Measurements from ENCODE around the gene AHRR. TPM values are rescaled to one million over a fixed set of nuclear protein-coding genes. Genes with fewer than 3 reads are reported as not detected.

AHRR gene
- total and polyA plus RNA-seq, 9 of the 15 experiments (the other 6 are each of a cell fraction or from before 2014, with no cell fraction given) = 0.06 to 1.6 (median 0.75) TPM; not detected in 1

DNA sequence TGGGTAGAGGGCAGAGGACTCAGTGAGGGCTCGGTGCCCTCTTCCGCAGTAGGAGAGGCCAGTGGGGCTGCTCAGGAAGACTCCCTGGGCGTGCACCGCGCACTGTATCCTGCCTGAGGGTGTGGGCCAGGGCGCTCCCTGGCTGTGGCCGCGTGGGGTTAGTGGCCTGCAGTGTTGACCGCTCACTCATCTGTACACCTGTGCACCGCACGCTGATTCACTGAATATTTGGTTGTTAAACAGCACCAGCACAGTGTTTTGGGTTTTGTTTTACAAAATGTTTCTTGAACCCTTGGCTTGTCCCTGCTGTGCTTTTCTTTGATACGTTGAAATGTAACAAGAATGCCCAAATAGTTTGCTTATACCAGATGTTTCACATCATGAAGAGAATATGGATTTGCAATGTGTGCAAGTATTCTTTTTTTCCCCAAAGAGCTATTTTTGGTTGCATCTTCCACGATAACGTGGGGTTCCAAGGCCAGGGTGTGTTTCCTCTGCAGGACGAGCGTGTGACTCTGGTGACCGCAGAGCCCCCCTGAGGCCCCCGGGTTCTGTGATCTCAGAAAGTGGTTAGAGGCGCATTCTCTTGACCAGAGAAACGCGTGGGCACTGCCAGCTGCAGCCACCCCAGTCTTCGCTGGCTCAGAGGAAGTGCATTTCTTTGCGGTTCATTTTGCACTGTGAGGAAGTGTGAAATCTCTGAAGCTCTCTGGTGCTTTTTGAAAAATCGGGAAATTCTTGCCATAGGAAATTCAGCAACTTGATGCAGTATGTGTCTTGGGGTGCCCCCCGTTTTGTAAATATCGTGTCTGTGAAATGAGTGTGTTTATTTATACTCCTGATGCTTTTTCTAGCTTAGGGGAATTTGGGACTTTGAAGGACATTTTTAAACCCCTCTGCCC lies 46.9 kb downstream of the AHRR start:
- POLR2A ChIA-PET = interaction anchor here (0.6 to 0.9 kb wide), 4 partner anchors 13 to 271 kb away, joined by 3 read pairs; no protein-coding TSS in a partner anchor
- CTCF ChIA-PET (ENCODE audit: low intra/inter-chr PET ratio) = no interaction called here
- no peak for DNase-seq (ENCODE audit: extremely low read depth in 1 of 4, low spot score in 3 of 4)
- intact Hi-C loops (cut with micrococcal nuclease) (no loop called here), in situ Hi-C loops (cut with MboI) (no loop called here)
- no peak for FAIRE-seq
- Histone ChIP-seq H3K27me3 (ENCODE audit: control insufficient read depth in 2 of 2, insufficient read depth in 2 of 2, low read length in 2 of 2) (peaks cover 58 to 70% of the 10 kb centered on the region in 2 experiments; a peak in 4 of 5 replicates), H3K9me3 (replicated peaks; ENCODE audit: control insufficient read depth, insufficient read depth, low read depth, low read length) (no peaks in the 10 kb centered on the region), H3K9me1 (ENCODE audit: control insufficient read depth, insufficient read depth, low read length) (no peaks in the 10 kb centered on the region), H3K4me2 (ENCODE audit: insufficient read depth, low read length) (no peak overlapping the region), H2AFZ (ENCODE audit: low read depth, low read length) (no peak overlapping the region), H3K9ac (ENCODE audit: insufficient read depth in 1 of 2, low read depth in 2 of 2, low read length in 2 of 2) (no peak overlapping the region), H3K27ac (ENCODE audit: extremely low read depth, low read depth, low read length) (no peak overlapping the region), H3K4me3 (no peak overlapping the region), H4K20me1 (replicated peaks; ENCODE audit: control insufficient read depth, insufficient read depth, low read length) (peaks cover 42% of the 10 kb centered on the region), H3K4me1 (replicated peaks in 1 of 2; ENCODE audit: control insufficient read depth in 2 of 2, insufficient read depth in 2 of 2, low read length in 2 of 2) (peaks cover 0 to 7% of the 10 kb centered on the region in 2 experiments; a peak in 2 of 5 replicates), H3K79me2 (ENCODE audit: control insufficient read depth, insufficient read depth, low read length) (no peaks in the 10 kb centered on the region), H3K36me3 (ENCODE audit: control insufficient read depth, insufficient read depth, low read length) (no peaks in the 10 kb centered on the region)
- 6% methylated on average over 26 of the region's 26 CpGs for WGBS (ENCODE audit: insufficient coverage, low coverage, missing lambda C conversion rate)
- no TSS peak for BruUV-seq (replicated peaks)
- ATAC-seq = peak; percentile 50
- TF ChIP-seq MTA2 (IDR thresholded peaks at IDR 0.05; ENCODE audit: low read depth) = no peak
- 0 out of 2 replicates have a peak, but pooled peaks have one; percentile 4 for TF ChIP-seq SPI1 (IDR thresholded peaks at IDR 0.05; ENCODE audit: borderline replicate concordance, low read depth, low read length)

DNA sequence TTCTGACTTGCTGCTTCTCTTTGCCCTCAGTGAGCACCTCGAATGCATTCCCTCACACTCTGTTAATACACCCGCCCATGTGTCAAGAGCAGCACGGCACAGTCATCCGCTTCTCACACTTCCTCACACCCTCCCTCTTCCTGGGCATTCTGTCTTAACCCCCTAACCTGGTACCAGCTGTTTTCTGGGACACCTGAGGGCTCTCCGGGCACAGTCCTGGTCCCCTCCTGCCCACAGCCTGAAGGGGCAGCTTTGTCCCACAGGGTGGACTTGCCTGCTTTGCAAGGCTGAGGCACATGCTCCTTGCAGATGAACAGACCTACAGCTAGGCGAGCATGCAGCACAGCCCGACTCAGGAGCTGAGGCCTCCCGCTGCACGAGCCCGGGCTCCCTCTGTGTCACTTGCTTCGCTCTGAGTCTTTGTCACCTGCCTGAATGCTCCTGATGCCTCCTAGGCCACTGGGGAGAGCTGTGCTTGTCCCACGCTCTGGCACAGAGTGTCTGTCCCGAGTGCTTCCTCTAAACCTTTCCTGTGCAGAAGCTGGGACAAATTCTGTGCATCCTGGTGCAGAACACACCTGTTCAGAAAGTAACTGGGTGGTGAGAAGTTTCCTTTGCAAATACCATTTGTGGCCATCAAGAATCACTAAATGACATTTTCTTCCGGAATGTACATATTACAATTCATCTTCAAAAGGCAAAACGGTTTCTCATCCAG lies 47.8 kb downstream of the AHRR start:
- Histone ChIP-seq H3K4me3 (no peak overlapping the region), H3K27me3 (ENCODE audit: control insufficient read depth in 2 of 2, insufficient read depth in 2 of 2, low read length in 2 of 2) (peaks cover 63 to 76% of the 10 kb centered on the region in 2 experiments; a peak in 4 of 5 replicates), H3K9ac (ENCODE audit: insufficient read depth in 1 of 2, low read depth in 2 of 2, low read length in 2 of 2) (peak overlapping the region in 1 of 2 experiments; percentile 35; a peak in 1 of 4 replicates), H3K36me3 (ENCODE audit: control insufficient read depth, insufficient read depth, low read length) (no peaks in the 10 kb centered on the region), H3K27ac (ENCODE audit: extremely low read depth, low read depth, low read length) (no peak overlapping the region), H3K79me2 (ENCODE audit: control insufficient read depth, insufficient read depth, low read length) (no peaks in the 10 kb centered on the region), H3K4me1 (replicated peaks in 1 of 2; ENCODE audit: control insufficient read depth in 2 of 2, insufficient read depth in 2 of 2, low read length in 2 of 2) (peaks cover 0 to 15% of the 10 kb centered on the region in 2 experiments; a peak in 2 of 5 replicates), H3K9me1 (ENCODE audit: control insufficient read depth, insufficient read depth, low read length) (no peaks in the 10 kb centered on the region), H2AFZ (ENCODE audit: low read depth, low read length) (no peak overlapping the region), H4K20me1 (replicated peaks; ENCODE audit: control insufficient read depth, insufficient read depth, low read length) (peaks cover 42% of the 10 kb centered on the region), H3K9me3 (replicated peaks; ENCODE audit: control insufficient read depth, insufficient read depth, low read depth, low read length) (no peaks in the 10 kb centered on the region), H3K4me2 (ENCODE audit: insufficient read depth, low read length) (no peak overlapping the region)
- in situ Hi-C loops (cut with MboI) = no loop called here
- ChIA-PET CTCF (ENCODE audit: low intra/inter-chr PET ratio) (no interaction called here), POLR2A (interaction anchor here (0.7 to 0.9 kb wide), 2 partner anchors 14 to 102 kb away, joined by 3 read pairs; no protein-coding TSS in a partner anchor)
- no peak for DNase-seq (ENCODE audit: extremely low read depth in 1 of 4, low spot score in 3 of 4)
- intact Hi-C loops (cut with micrococcal nuclease) = no loop called here
- 3% methylated on average over 15 of the region's 15 CpGs for WGBS (ENCODE audit: insufficient coverage, low coverage, missing lambda C conversion rate)
- ATAC-seq = peak; percentile 15
- no peak for FAIRE-seq
- BruUV-seq (replicated peaks) = no TSS peak
- no peak for TF ChIP-seq LARP7 (IDR thresholded peaks at IDR 0.05)
- TF ChIP-seq CREB1 (IDR thresholded peaks at IDR 0.05) = no peak
- no peak for TF ChIP-seq CREB1 (CRISPR knock-in tag; IDR thresholded peaks at IDR 0.05)
- TF ChIP-seq, protein P1, sequence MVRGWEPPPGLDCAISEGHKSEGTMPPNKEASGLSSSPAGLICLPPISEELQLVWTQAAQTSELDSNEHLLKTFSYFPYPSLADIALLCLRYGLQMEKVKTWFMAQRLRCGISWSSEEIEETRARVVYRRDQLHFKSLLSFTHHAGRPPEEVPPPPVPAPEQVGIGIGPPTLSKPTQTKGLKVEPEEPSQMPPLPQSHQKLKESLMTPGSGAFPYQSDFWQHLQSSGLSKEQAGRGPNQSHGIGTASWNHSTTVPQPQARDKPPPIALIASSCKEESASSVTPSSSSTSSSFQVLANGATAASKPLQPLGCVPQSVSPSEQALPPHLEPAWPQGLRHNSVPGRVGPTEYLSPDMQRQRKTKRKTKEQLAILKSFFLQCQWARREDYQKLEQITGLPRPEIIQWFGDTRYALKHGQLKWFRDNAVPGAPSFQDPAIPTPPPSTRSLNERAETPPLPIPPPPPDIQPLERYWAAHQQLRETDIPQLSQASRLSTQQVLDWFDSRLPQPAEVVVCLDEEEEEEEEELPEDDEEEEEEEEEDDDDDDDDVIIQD (CRISPR knock-in tag; IDR thresholded peaks at IDR 0.05) = no peak
- no peak for TF ChIP-seq TOE1 (IDR thresholded peaks at IDR 0.05; ENCODE audit: borderline replicate concordance)
- TF ChIP-seq TOE1 (CRISPR knock-in tag; IDR thresholded peaks at IDR 0.05; ENCODE audit: borderline replicate concordance, low read depth) = no peak
- TF ChIP-seq NEUROD1 (IDR thresholded peaks at IDR 0.05; ENCODE audit: borderline replicate concordance, low read depth, low read length, partially characterized antibody) = no peak
- TF ChIP-seq RFX7 (CRISPR knock-in tag; IDR thresholded peaks at IDR 0.05) = no peak
- TF ChIP-seq GATAD2B (IDR thresholded peaks at IDR 0.05; ENCODE audit: borderline replicate concordance) = no peak
- no peak for TF ChIP-seq GTF2F1 (IDR thresholded peaks at IDR 0.05; ENCODE audit: low read depth, low read length)
